Adrenal gland (tissue), 12 donors: ENCODE results near the gene OR13C2. TPM values are rescaled to one million over a fixed set of nuclear protein-coding genes. Genes with fewer than 3 reads are reported as not detected.
"Not testable (repeated sequence)": the region's sequence is repeated elsewhere in the genome, so short reads cannot be mapped to it uniquely, and the experiment has no call there.

Experiments
- DNase-seq, 7 donors: peaks; one replicate each; pipeline ENCODE4 v3.0.0-alpha.2; 2019 to 2020
- H3K27ac ChIP-seq, 5 donors: fragments of 200-600 bp; sonication (generic) in 4 of 5; 1 replicate in 3 of 5; 2 replicates in 2 of 5; pipeline versions ENCODE4 v1.5.1 to v1.8.0; 2016 to 2020; ENCODE audit warnings: mild to moderate bottlenecking in 1 of 5
- H3K27me3 ChIP-seq: fragments of 200-600 bp; 2 replicates; pipeline ENCODE4 v1.8.0; 2021
- H3K36me3 ChIP-seq, 2 donors: fragments of 200-600 bp; replicated peaks in 1 of 2; 1 replicate in 1 of 2; 2 replicates in 1 of 2; pipeline versions ENCODE4 v1.5.1 to v1.8.0; 2018 to 2022
- H3K4me1 ChIP-seq, 2 donors: fragments of 200-600 bp; replicated peaks in 1 of 2; 1 replicate in 1 of 2; 2 replicates in 1 of 2; pipeline versions ENCODE4 v1.5.1 to v1.8.0; 2018 to 2021
- H3K4me3 ChIP-seq, 4 donors: fragments of 200-600 bp; sonication (generic) in 3 of 4; one replicate each; pipeline ENCODE4 v1.5.1; 2016 to 2018
- H3K9me3 ChIP-seq, 3 donors: fragments of 200-600 bp; sonication (generic) in 1 of 3; replicated peaks in 1 of 3; 1 replicate in 2 of 3; 2 replicates in 1 of 3; pipeline versions ENCODE4 v1.5.1 to v1.8.0; 2016 to 2021
- CTCF ChIP-seq, 6 experiments: fragments of 450-650 bp in 4 of 6; fragments of 200-600 bp in 2 of 6; sonication (generic) in 1 of 6; IDR thresholded peaks; 1 replicate in 5 of 6; 2 replicates in 1 of 6; pipeline versions ENCODE4 v1.5.1 to v1.8.0; 2016 to 2021; ENCODE audit warnings: antibody characterized with exemption in 6 of 6, mild to moderate bottlenecking in 2 of 6, moderate library complexity in 1 of 6
- POLR2A ChIP-seq, 2 donors: fragments of 450-650 bp; IDR thresholded peaks; one replicate each; pipeline ENCODE4 v1.6.1; 2017; ENCODE audit warnings: antibody characterized with exemption in 2 of 2, mild to moderate bottlenecking in 2 of 2, moderate library complexity in 1 of 2
- WGBS, 4 donors: extraction: QIAGEN DNeasy Blood & Tissue Kit in 2 of 4; methylation state at CpG; one replicate each; pipeline versions ENCODE4 v1.1.5 to v1.1.7; 2013 to 2017; 5-methylcytosine and 5-hydroxymethylcytosine counted together
- intact Hi-C, 2 donors: fragments of 100-400 bp; cut with DNase I; formaldehyde crosslinking; loops; one replicate each; pipeline versions ENCODE4 v1.14.1 to v1.15.0; 2022 to 2023
- polyA plus RNA-seq, 3 donors: library from polyadenylated mRNA; stranded (reverse); fragments of 200-250 nt in 2 of 3; fragments of 350-450 nt in 1 of 3; fragmentation: Illumina TruSeq in 1 of 3; extraction: RNeasy Lipid Tissue Mini Kit (QIAGEN cat#74804) in 1 of 3; gene quantifications; one replicate each; pipeline ENCODE4 v1.2.3, GENCODE V29; 2013 to 2014
- total RNA-seq, 9 donors: library from RNA; depleted of rRNA in 4 of 9; stranded (reverse); fragments of >200 nt in 4 of 9; fragments of 120-200 nt in 1 of 9; fragmentation: NEBNext Ultra II Directional in 1 of 9; extraction: Animal tissue kit (Norgen Biotek cat#: 25700) in 1 of 9; gene quantifications; one replicate each; pipeline versions ENCODE4 v1.1.0 to v1.2.4, GENCODE V29; 2013 to 2023
- donor health status: healthy with polysubstance abuse.
- donor health status: Bipolar disorder and iron deficiency.
- donor health status: DM: yes; HTN: yes; CAD: no.
- donor health status: DM: no; HTN: no; CAD: no.
- donor health status: DM: no; HTN: no; CAD: no.
- donor health status: DM: yes; HTN: yes; CAD: no.

The OR13C2 gene
- total and polyA plus RNA-seq, 12 donors, result 0.83 TPM; not detected in 11

DNA sequence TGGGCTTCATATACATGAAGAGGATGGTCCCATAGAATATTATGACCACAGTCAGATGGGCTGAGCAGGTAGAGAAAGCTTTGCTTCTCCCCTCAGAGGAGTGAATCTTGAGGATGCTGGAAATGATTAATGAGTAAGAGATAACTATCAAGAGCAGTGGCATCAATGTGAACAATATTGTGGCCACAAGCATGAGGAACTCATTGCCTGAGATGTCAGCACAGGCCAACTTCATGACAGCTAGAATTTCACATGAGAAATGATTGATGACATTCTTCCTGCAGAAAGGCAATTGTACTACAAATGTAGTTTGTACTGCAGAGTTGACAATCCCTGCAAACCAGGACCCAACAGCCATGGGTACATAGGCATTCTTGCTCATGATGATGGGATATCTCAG is 12.0 kb upstream of the OR13C2 start:
- intact Hi-C loops, result no loop called here
- no peak for DNase-seq
- Histone ChIP-seq H3K9me3 (no peaks in the 10 kb centered on the region), H3K4me3 (no peak overlapping the region), H3K36me3 (no peaks in the 10 kb centered on the region), H3K27ac (no peak overlapping the region), H3K27me3 (no peaks in the 10 kb centered on the region), H3K4me1 (no peaks in the 10 kb centered on the region)
- TF ChIP-seq POLR2A (IDR thresholded peaks at IDR 0.05) (no peak), CTCF (IDR thresholded peaks at IDR 0.05) (no peak)

- H3K4me3 ChIP-seq, result no peak overlapping the region
- no peak for TF ChIP-seq POLR2A (IDR thresholded peaks at IDR 0.05)
- H3K9me3 ChIP-seq, result no peaks in the 10 kb centered on the region
- no peak for DNase-seq
- H3K27me3 ChIP-seq, result no peaks in the 10 kb centered on the region
- H3K27ac ChIP-seq, result no peak overlapping the region
- intact Hi-C loops, result no loop called here
- WGBS, 4 donors, result 82 to 88% (median 85%) methylated on average over 2 of the region's 2 CpGs
- H3K36me3 ChIP-seq, result no peaks in the 10 kb centered on the region
- H3K4me1 ChIP-seq, result no peaks in the 10 kb centered on the region
These were observed 5.8 kb upstream of the OR13C2 start for GRCh38 chr9:104611213-104611612.

GRCh38 chr9:104608336-104608735 is 2.9 kb upstream of the OR13C2 start:
- H3K36me3 ChIP-seq, result no peaks in the 10 kb centered on the region
- DNase-seq, result no peak
- H3K4me3 ChIP-seq, result no peak overlapping the region
- H3K4me1 ChIP-seq, result no peaks in the 10 kb centered on the region
- no peaks in the 10 kb centered on the region for H3K27me3 ChIP-seq
- no peak for TF ChIP-seq POLR2A (IDR thresholded peaks at IDR 0.05)
- peak in 2 of 6 experiments; percentile 16 to 28 for TF ChIP-seq CTCF (IDR thresholded peaks at IDR 0.05)
- no peaks in the 10 kb centered on the region for H3K9me3 ChIP-seq
- WGBS, 4 donors, result 25 to 29% (median 27%) methylated on average over 1 of the region's 1 CpG
- intact Hi-C loops, result no loop called here
- no peak overlapping the region for H3K27ac ChIP-seq

DNA sequence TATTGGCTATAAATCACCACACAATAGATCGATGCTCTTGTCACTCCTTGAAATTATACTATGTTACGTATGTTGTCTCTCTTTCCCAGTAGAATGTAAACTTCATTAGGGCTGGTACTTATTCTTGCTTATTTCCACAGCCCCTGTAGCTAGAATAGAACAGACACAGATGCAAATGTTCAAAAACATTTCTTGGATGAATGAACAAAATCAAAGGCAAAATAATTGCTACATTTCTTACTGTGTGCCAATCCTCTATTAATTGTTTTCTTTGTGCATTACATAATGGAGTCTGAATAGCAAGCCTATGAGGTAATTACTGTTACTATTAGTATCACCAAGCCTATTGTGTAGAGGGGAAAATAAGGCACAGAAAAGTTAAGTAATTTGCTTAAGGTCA is 725 bp upstream of the OR13C2 start:
- TF ChIP-seq POLR2A (IDR thresholded peaks at IDR 0.05), result no peak
- TF ChIP-seq CTCF (IDR thresholded peaks at IDR 0.05), result no peak
- Histone ChIP-seq H3K27me3 (no peaks in the 10 kb centered on the region), H3K9me3 (no peaks in the 10 kb centered on the region), H3K36me3 (no peaks in the 10 kb centered on the region), H3K4me3 (no peak overlapping the region), H3K27ac (no peak overlapping the region), H3K4me1 (no peaks in the 10 kb centered on the region)
- intact Hi-C loops, result no loop called here
- WGBS, 4 donors, result 65 to 72% (median 67%) methylated on average over 2 of the region's 2 CpGs
- DNase-seq, result no peak

GRCh38 chr9:104604801-104605200 is 626 bp downstream of the OR13C2 start:
- H3K4me3 ChIP-seq, result no peak overlapping the region
- no peak overlapping the region for H3K27ac ChIP-seq
- no peak for DNase-seq
- TF ChIP-seq CTCF (IDR thresholded peaks at IDR 0.05) (no peak), POLR2A (IDR thresholded peaks at IDR 0.05) (no peak)
- no peaks in the 10 kb centered on the region for H3K27me3 ChIP-seq
- 72 to 81% (median 74%) methylated on average over 3 of the region's 3 CpGs for WGBS, 4 donors
- no peaks in the 10 kb centered on the region for H3K36me3 ChIP-seq
- intact Hi-C loops, result no loop called here
- H3K4me1 ChIP-seq, result no peaks in the 10 kb centered on the region
- no peaks in the 10 kb centered on the region for H3K9me3 ChIP-seq

GRCh38 chr9:104599313-104599712 is 6.1 kb downstream of the OR13C2 start, which contains the start of gene OR13C5:
Gene OR13C5, minus strand, starts transcription at chr9:104599413. Its CDS starts 0 bp downstream, at chr9:104599413.
- H3K4me1 ChIP-seq, H3K36me3 ChIP-seq, intact Hi-C loops, H3K27ac ChIP-seq, H3K27me3 ChIP-seq, H3K9me3 ChIP-seq, H3K4me3 ChIP-seq, DNase-seq: not testable (repeated sequence)

- H3K4me3 ChIP-seq, H3K4me1 ChIP-seq, intact Hi-C loops, DNase-seq, H3K27ac ChIP-seq, H3K9me3 ChIP-seq, H3K27me3 ChIP-seq, H3K36me3 ChIP-seq: not testable (repeated sequence)
- whole genome bisulfite sequencing, 4 donors, result 64 to 87% (median 73%) methylated on average over 1 to 3 of the region's 3 CpGs
These were observed 6.7 kb downstream of the OR13C2 start for GRCh38 chr9:104598749-104599148.
